Left hindlimb (tissue), 1 donor: ENCODE results near the gene CPED1.
A peak's percentile ranks its signal among the peaks of the same experiment; 100 is the strongest.
"Not testable (repeated sequence)": the region's sequence is repeated elsewhere in the genome, so short reads cannot be mapped to it uniquely, and the experiment has no call there.

Experiments used
- DNase-seq: peaks from one replicate; pipeline ENCODE4 v3.0.0-alpha.2; 2018

The CPED1 gene

GRCh38 chr7:121197455-121197854 lies 208.9 kb downstream of the CPED1 start:
- no peak for DNase-seq

- DNase-seq: no peak
Measured at GRCh38 chr7:121198502-121198901, 210.0 kb downstream of the CPED1 start.

- DNase-seq: no peak
Measured at GRCh38 chr7:121202125-121202524, 213.6 kb downstream of the CPED1 start.

- DNase-seq: no peak
Measured at GRCh38 chr7:121202834-121203233, 214.3 kb downstream of the CPED1 start.

- DNase-seq: no peak
Measured at GRCh38 chr7:121204537-121204936, 216.0 kb downstream of the CPED1 start.

- DNase-seq: no peak
Measured at GRCh38 chr7:121205777-121206176, 217.3 kb downstream of the CPED1 start.

- DNase-seq: no peak
Measured at GRCh38 chr7:121211253-121211652, 222.7 kb downstream of the CPED1 start.

GRCh38 chr7:121212036-121212435 lies 223.5 kb downstream of the CPED1 start:
- DNase-seq: no peak

GRCh38 chr7:121214657-121215056 lies 226.1 kb downstream of the CPED1 start:
- no peak for DNase-seq

GRCh38 chr7:121219026-121219425 lies 230.5 kb downstream of the CPED1 start:
- DNase-seq: no peak

- not testable (repeated sequence) for DNase-seq
Measured at GRCh38 chr7:121221108-121221507, 232.6 kb downstream of the CPED1 start.

GRCh38 chr7:121228779-121229178 lies 240.3 kb downstream of the CPED1 start:
- no peak for DNase-seq

GRCh38 chr7:121235201-121235600 lies 246.7 kb downstream of the CPED1 start:
- DNase-seq: no peak

- DNase-seq: no peak
Measured at GRCh38 chr7:121237601-121238000, 249.1 kb downstream of the CPED1 start.

- peak; percentile 63 for DNase-seq
Measured at GRCh38 chr7:121244120-121244870, 255.8 kb downstream of the CPED1 start.

- not testable (repeated sequence) for DNase-seq
Measured at GRCh38 chr7:121251367-121251766, 262.9 kb downstream of the CPED1 start.

- not testable (repeated sequence) for DNase-seq
Measured at GRCh38 chr7:121252523-121253235, 264.2 kb downstream of the CPED1 start.

GRCh38 chr7:121259826-121260225 lies 271.3 kb downstream of the CPED1 start:
- DNase-seq: no peak

- DNase-seq: no peak
Measured at GRCh38 chr7:121261207-121261884, 272.8 kb downstream of the CPED1 start.

- DNase-seq: no peak
Measured at GRCh38 chr7:121262221-121262620, 273.7 kb downstream of the CPED1 start.

GRCh38 chr7:121262969-121263368 lies 274.5 kb downstream of the CPED1 start:
- DNase-seq: no peak

- no peak for DNase-seq
Measured at GRCh38 chr7:121266307-121266894, 277.9 kb downstream of the CPED1 start.

GRCh38 chr7:121267612-121268011 lies 279.1 kb downstream of the CPED1 start:
- no peak for DNase-seq
